ENCODE measurements around the gene UNC5C.

The UNC5C gene

DNA sequence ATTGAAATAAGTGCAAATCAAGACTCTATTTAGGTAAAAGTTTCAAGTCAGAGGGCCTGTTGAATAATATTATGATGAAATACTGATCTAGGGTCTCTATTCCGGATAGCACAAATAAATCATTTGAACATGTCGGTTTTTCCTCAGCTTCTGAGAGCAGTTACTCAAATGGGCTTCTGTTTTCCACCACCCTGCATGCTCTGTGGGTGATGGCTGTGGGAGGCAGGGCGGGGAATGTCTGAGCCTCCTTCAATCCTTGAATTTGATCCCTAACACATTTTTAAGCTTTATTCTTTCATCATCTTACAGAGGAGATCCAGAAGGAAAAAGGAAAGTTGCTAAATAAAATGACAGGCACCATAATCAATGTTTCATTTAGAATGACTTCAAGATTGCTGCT, 8.5 kb downstream of the UNC5C start:
- Histone ChIP-seq H4K8ac (ENCODE audit: low read depth, low read length) (no peak overlapping the region), H2AK5ac (ENCODE audit: low read length) (no peak overlapping the region), H4K91ac (ENCODE audit: low read depth, low read length) (no peak overlapping the region), H3K9ac (ENCODE audit: low read length) (no peak overlapping the region), H4K12ac (ENCODE audit: low read depth, low read length) (no peak overlapping the region), H2BK120ac (ENCODE audit: insufficient read depth, low read length, poor library complexity) (no peak overlapping the region), H3K4me2 (ENCODE audit: low read length) (no peak overlapping the region), H3K4ac (ENCODE audit: low read depth, low read length) (no peak overlapping the region), H2AFZ (ENCODE audit: insufficient read depth, low read length, poor library complexity) (no peak overlapping the region), H3K27me3 (ENCODE audit: insufficient read depth, low read length) (no peaks in the 10 kb centered on the region), H3K79me2 (ENCODE audit: control insufficient read depth, insufficient read depth, low read length, poor library complexity) (no peaks in the 10 kb centered on the region), H3K4me3 (ENCODE audit: low read depth, low read length) (no peak overlapping the region), H3K9me3 (ENCODE audit: insufficient read depth, low read depth, low read length) (no peaks in the 10 kb centered on the region), H3K36me3 (ENCODE audit: control insufficient read depth in 1 of 2, insufficient read depth in 2 of 2, low read length in 2 of 2) (no peaks in the 10 kb centered on the region), H3K79me1 (ENCODE audit: low read length) (peaks cover 4% of the 10 kb centered on the region), H2BK12ac (ENCODE audit: low read length) (no peak overlapping the region), H3K4me1 (ENCODE audit: control insufficient read depth in 1 of 2, insufficient read depth in 2 of 2, low read length in 2 of 2) (peaks cover 4% of the 10 kb centered on the region in 2 experiments), H3K18ac (ENCODE audit: low read length) (no peak overlapping the region), H3K23ac (ENCODE audit: low read length) (no peak overlapping the region), H3K14ac (ENCODE audit: low read length) (no peak overlapping the region), H2BK5ac (ENCODE audit: low read depth, low read length, poor library complexity) (peak overlapping the region; percentile 40), H3K27ac (ENCODE audit: low read depth, low read length) (peak overlapping the region; percentile 68)
- no CpG with 5 or more reads among the region's 3 CpGs for WGBS (ENCODE audit: extremely low coverage, insufficient coverage, insufficient read length)
- no peak for DNase-seq

DNA sequence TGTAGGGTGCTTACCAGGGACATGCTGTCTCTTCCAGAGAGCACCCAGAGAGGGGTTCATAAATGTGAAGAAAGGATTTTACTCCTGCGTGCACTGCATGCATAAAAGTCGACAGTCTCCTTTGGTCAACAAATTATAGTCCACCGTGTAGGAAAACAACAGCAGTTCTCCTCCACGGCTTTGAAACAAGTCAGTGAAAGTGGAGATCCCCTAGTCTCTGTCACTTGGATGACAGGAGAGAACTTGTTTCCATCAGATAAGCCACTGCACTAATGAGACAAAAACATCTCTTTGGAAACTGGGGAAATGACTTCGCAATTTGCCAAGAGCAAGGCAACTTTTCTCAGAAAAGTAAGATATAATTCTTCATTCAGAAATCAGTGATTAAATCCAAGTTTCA, 9.7 kb downstream of the UNC5C start:
- H3K18ac ChIP-seq (ENCODE audit: low read length), result peak overlapping the region; percentile 92
- peak overlapping the region; percentile 87 for H3K14ac ChIP-seq (ENCODE audit: low read length)
- peak overlapping the region; percentile 93 for H4K91ac ChIP-seq (ENCODE audit: low read depth, low read length)
- H3K4me2 ChIP-seq (ENCODE audit: low read length), result peak overlapping the region; percentile 56
- peak overlapping the region; percentile 100 for H3K27ac ChIP-seq (ENCODE audit: low read depth, low read length)
- H2BK120ac ChIP-seq (ENCODE audit: insufficient read depth, low read length, poor library complexity), result peak overlapping the region; percentile 95
- H2BK5ac ChIP-seq (ENCODE audit: low read depth, low read length, poor library complexity), result peak overlapping the region; percentile 91
- peak overlapping the region; percentile 85 for H4K8ac ChIP-seq (ENCODE audit: low read depth, low read length)
- H3K79me1 ChIP-seq (ENCODE audit: low read length), result peaks cover 4% of the 10 kb centered on the region
- no peaks in the 10 kb centered on the region for H3K79me2 ChIP-seq (ENCODE audit: control insufficient read depth, insufficient read depth, low read length, poor library complexity)
- H3K36me3 ChIP-seq (ENCODE audit: control insufficient read depth in 1 of 2, insufficient read depth in 2 of 2, low read length in 2 of 2), result no peaks in the 10 kb centered on the region
- no peaks in the 10 kb centered on the region for H3K27me3 ChIP-seq (ENCODE audit: insufficient read depth, low read length)
- no peak overlapping the region for H2AFZ ChIP-seq (ENCODE audit: insufficient read depth, low read length, poor library complexity)
- WGBS (ENCODE audit: extremely low coverage, insufficient coverage, insufficient read length), result no CpG with 5 or more reads among the region's 5 CpGs
- H3K9me3 ChIP-seq (ENCODE audit: insufficient read depth, low read depth, low read length), result no peaks in the 10 kb centered on the region
- H3K4ac ChIP-seq (ENCODE audit: low read depth, low read length), result no peak overlapping the region
- DNase-seq, result peak in 1 of 2 donors; percentile 16
- H3K23ac ChIP-seq (ENCODE audit: low read length), result no peak overlapping the region
- H3K4me3 ChIP-seq (ENCODE audit: low read depth, low read length), result no peak overlapping the region
- no peak overlapping the region for H4K12ac ChIP-seq (ENCODE audit: low read depth, low read length)
- H3K4me1 ChIP-seq (ENCODE audit: control insufficient read depth in 1 of 2, insufficient read depth in 2 of 2, low read length in 2 of 2), result peaks cover 3 to 4% of the 10 kb centered on the region in 2 experiments
- H3K9ac ChIP-seq (ENCODE audit: low read length), result no peak overlapping the region
- no peak overlapping the region for H2AK5ac ChIP-seq (ENCODE audit: low read length)
- H2BK12ac ChIP-seq (ENCODE audit: low read length), result peak overlapping the region; percentile 89

DNA sequence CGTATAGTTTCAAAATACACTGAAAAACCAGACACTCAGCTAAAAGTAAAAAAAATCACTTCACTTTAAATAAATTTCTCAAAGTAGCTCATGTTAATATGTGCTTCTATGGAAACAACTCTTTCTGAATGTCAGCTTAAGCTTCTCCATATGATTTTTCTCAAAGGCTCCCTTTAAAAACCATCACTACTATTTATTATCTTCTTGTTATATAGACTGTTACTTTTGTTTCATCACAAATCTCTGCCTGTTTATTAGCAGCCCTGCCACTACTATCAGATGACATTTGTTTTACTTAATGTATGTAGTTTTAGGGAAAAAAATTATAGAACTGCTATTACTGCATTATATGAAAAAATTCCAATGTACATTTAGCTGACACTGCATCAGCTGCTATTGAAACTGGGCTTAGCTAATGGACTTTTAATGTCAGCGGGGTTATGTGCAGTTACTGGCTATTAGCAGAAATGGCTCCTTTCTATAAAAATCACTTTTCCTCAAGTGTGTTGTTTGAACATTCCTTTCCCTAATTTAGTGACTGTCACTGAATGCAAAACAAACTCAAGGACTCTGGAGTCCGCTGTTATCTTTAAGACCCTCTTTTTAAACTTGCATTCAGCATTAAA, 10.8 kb downstream of the UNC5C start:
- Histone ChIP-seq H3K9me3 (ENCODE audit: insufficient read depth, low read depth, low read length) (no peaks in the 10 kb centered on the region), H4K12ac (ENCODE audit: low read depth, low read length) (no peak overlapping the region), H2BK12ac (ENCODE audit: low read length) (no peak overlapping the region), H4K8ac (ENCODE audit: low read depth, low read length) (no peak overlapping the region), H3K18ac (ENCODE audit: low read length) (no peak overlapping the region), H3K14ac (ENCODE audit: low read length) (no peak overlapping the region), H4K91ac (ENCODE audit: low read depth, low read length) (no peak overlapping the region), H2BK120ac (ENCODE audit: insufficient read depth, low read length, poor library complexity) (no peak overlapping the region), H2BK5ac (ENCODE audit: low read depth, low read length, poor library complexity) (no peak overlapping the region), H3K4me2 (ENCODE audit: low read length) (peak overlapping the region; percentile 16), H3K4me1 (ENCODE audit: control insufficient read depth in 1 of 2, insufficient read depth in 2 of 2, low read length in 2 of 2) (peaks cover 2 to 4% of the 10 kb centered on the region in 2 experiments), H3K27me3 (ENCODE audit: insufficient read depth, low read length) (no peaks in the 10 kb centered on the region), H3K4ac (ENCODE audit: low read depth, low read length) (no peak overlapping the region), H2AFZ (ENCODE audit: insufficient read depth, low read length, poor library complexity) (no peak overlapping the region), H3K27ac (ENCODE audit: low read depth, low read length) (peak overlapping the region; percentile 44), H3K36me3 (ENCODE audit: control insufficient read depth in 1 of 2, insufficient read depth in 2 of 2, low read length in 2 of 2) (no peaks in the 10 kb centered on the region), H3K4me3 (ENCODE audit: low read depth, low read length) (no peak overlapping the region), H3K9ac (ENCODE audit: low read length) (no peak overlapping the region), H3K79me1 (ENCODE audit: low read length) (peaks cover 4% of the 10 kb centered on the region), H2AK5ac (ENCODE audit: low read length) (no peak overlapping the region), H3K23ac (ENCODE audit: low read length) (no peak overlapping the region), H3K79me2 (ENCODE audit: control insufficient read depth, insufficient read depth, low read length, poor library complexity) (no peaks in the 10 kb centered on the region)
- WGBS (ENCODE audit: extremely low coverage, insufficient coverage, insufficient read length), result no CpG with 5 or more reads among the region's 3 CpGs
- no peak for DNase-seq

DNA sequence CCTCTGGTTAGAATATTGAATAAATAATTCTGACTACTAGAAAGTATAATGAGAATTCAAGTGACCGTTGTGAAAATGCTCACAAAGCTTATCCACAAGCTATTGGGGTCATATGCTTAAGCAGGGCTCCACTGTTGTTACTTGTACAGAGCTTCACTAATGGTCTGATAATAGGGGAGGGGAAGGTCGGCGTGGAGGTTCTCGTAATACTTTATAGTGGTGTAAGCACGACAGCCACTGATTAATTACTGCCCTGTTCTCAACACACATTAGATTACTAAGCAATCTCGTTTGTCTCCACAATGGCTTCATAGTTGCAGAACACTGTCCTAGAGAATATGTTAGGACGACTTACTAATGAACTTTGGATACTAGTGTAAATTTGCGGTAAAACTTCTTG, 11.6 kb downstream of the UNC5C start:
- Histone ChIP-seq H3K27me3 (ENCODE audit: insufficient read depth, low read length) (no peaks in the 10 kb centered on the region), H4K91ac (ENCODE audit: low read depth, low read length) (peak overlapping the region; percentile 61), H3K9ac (ENCODE audit: low read length) (no peak overlapping the region), H2BK120ac (ENCODE audit: insufficient read depth, low read length, poor library complexity) (no peak overlapping the region), H2BK12ac (ENCODE audit: low read length) (peak overlapping the region; percentile 94), H2AK5ac (ENCODE audit: low read length) (no peak overlapping the region), H3K18ac (ENCODE audit: low read length) (no peak overlapping the region), H2AFZ (ENCODE audit: insufficient read depth, low read length, poor library complexity) (no peak overlapping the region), H3K4me3 (ENCODE audit: low read depth, low read length) (no peak overlapping the region), H3K79me2 (ENCODE audit: control insufficient read depth, insufficient read depth, low read length, poor library complexity) (no peaks in the 10 kb centered on the region), H3K4me2 (ENCODE audit: low read length) (no peak overlapping the region), H3K23ac (ENCODE audit: low read length) (no peak overlapping the region), H3K27ac (ENCODE audit: low read depth, low read length) (peak overlapping the region; percentile 8), H2BK5ac (ENCODE audit: low read depth, low read length, poor library complexity) (peak overlapping the region; percentile 88), H3K14ac (ENCODE audit: low read length) (no peak overlapping the region), H4K8ac (ENCODE audit: low read depth, low read length) (no peak overlapping the region), H3K36me3 (ENCODE audit: control insufficient read depth in 1 of 2, insufficient read depth in 2 of 2, low read length in 2 of 2) (no peaks in the 10 kb centered on the region), H3K79me1 (ENCODE audit: low read length) (peaks cover 8% of the 10 kb centered on the region), H3K9me3 (ENCODE audit: insufficient read depth, low read depth, low read length) (no peaks in the 10 kb centered on the region), H3K4ac (ENCODE audit: low read depth, low read length) (peak overlapping the region; percentile 89), H4K12ac (ENCODE audit: low read depth, low read length) (no peak overlapping the region), H3K4me1 (ENCODE audit: control insufficient read depth in 1 of 2, insufficient read depth in 2 of 2, low read length in 2 of 2) (peaks cover 2 to 8% of the 10 kb centered on the region in 2 experiments)
- no CpG with 5 or more reads among the region's 8 CpGs for WGBS (ENCODE audit: extremely low coverage, insufficient coverage, insufficient read length)
- DNase-seq, result no peak
